GM19328 (cell line): ENCODE results near the gene CPS1.

Experiments used
- ATAC-seq: cut with Tn5 transposase; IDR thresholded peaks from one replicate; pipeline ENCODE4 v1.9.1; 2021; ENCODE audit warnings: mild to moderate bottlenecking, moderate library complexity; ENCODE audit not compliant: unreplicated experiment

CPS1 gene

GRCh38 chr2:210544831-210545230 lies 11.6 kb upstream of the CPS1 start:
- no peak for ATAC-seq

DNA sequence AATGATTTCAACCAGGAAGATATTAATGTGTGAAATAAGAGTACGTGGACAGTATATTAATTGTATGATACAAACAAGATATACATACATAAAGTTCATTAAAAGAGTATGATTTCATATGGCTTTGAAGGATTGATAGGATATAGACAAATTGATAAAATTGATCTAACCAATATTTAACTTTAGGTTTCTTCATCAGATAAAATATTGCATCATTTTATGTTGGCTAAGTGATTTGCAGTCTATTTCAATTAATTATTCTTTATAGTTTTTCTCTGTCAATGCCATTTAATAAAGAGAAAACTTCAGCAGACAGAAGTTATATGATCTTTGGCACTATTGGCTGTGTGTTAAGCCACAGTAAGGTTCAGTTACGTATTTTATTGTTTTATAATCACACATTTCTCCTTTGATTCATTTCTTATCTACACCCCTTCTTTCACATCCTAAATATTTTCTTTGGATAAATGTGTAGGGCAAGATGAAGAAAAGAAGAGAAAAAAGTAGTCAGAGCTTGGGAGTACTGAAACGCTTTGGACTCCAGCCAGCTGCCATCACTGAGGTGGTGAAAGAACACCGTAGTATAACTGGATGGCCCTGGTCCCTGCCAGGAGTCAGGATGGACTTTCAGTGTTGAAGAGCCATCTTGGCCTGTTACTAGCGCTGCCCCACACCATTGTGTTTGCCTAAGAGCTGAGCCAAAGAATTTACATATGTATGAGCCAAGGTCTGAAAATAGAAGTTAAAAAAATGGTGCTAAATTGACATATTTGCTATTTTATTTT lies 9.8 kb upstream of the CPS1 start:
- no peak for ATAC-seq

DNA sequence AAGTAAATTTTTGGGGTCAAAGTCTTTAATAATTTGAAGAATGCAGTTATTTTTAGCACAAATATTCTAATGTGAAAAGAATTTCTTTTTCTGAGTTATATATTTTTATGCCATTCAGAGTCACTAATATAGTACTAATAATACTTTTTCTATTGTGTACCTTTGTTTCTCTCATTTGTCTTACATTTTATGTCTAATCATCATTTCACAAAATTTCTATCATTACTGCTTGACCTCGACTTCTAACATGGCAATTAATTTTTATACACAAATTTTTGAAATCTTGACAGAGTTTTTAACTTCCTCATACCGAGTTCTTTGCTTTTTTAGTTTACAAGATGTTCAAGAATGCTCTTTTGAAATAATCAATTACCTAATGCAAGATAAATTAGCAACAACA lies 8.4 kb upstream of the CPS1 start:
- no peak for ATAC-seq

DNA sequence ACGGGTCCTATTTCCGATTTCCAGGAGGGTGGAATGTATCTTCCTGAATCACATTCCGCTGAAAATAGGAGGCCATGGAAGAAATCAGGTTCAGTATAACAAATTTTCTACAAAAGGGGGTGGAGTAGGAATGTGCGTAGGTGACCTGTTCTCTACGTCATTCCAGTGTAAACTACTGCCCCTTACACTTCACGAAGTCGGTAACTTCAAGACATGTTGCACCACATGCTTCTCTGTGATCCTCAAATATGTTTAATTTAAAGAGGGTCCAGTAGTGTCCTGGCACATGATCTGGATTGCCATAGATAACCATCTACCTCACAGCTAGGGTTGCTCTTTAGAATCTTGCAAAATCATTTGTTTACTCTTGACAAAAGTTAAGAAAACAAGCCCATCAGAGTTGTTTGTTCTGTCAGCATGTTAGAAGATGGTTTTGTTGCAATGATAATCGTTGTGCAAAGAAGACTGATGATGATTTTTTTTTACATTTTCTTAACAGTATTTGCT lies 7.5 kb upstream of the CPS1 start:
- no peak for ATAC-seq

DNA sequence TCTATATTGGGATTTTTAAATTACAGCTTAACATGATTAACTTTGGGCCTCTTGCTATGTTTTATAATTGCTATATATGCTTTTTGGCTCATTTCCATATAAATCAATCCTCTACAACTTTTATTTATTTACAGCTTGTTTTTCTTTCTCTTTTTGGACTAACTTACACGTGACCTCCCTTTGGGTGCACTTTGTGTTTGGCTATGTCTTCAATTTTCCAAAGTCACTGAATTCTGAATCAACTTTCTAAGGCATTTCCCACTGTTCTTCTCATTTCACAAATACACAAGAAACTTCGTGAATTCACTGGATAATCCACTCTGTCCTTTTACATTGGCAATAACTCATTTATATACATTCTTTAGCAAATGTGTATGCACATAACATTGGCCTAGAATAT lies 5.4 kb upstream of the CPS1 start:
- no peak for ATAC-seq

DNA sequence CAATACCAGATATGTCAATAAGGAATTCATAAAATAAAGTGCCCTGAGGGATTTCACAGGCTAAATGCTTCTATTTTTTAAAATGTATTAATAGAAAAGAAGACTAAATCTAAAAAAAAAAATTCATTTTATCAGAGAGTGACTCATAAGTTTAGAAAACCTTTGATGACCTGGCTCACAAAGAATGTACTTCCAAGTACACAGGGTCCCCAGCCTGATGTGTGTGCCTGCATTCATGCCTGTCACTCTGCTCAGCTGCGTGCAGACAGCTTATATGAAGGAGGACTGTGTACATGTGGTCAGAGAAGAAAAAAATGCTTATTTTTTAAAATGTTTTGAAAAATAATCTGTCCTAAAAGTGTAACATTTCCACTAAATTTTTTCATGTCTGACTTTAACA lies 3.0 kb upstream of the CPS1 start:
- ATAC-seq: no peak

GRCh38 chr2:210555555-210555954 lies 844 bp upstream of the CPS1 start:
- no peak for ATAC-seq

DNA sequence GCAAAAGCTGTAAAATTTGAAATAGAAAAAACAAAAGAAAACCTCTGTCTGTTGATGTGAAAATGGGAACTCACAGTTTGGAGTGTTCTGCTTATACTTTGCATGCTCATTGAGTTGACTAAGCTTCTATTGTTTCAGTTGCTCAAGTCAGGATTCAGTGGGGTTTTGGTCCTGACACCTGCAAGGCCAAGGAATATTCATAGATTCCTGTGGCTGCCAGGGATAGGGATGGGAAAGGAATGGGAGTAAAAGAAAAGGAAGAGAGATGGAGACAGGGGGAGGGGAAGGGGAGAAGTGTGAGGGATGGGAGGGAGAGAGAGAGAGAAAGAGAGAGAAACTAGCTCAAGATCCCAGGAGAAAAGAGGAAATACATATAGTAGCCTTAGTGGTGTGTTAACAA lies 1.3 kb downstream of the CPS1 start:
- ATAC-seq: no peak

- no peak for ATAC-seq
Observed at GRCh38 chr2:210558708-210559107, 2.3 kb downstream of the CPS1 start.

DNA sequence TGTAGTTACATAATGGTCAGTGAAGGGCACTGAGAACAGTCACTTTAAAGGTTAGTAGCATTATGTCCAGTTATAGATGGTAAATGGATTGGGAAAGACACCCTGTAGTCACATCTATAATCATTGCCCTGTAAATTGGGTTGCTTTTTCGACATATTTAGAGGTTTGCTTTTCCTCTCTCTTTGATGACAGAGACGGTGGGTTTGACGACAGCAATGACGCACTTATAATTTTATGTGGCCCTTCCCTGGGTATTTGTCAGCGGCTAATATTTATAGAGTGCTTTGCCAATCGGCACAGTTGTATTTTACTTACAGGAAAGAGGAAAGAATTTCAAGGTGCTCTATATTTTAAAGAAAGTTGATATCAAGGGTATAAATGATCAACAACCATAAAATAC lies 2.8 kb downstream of the CPS1 start:
- no peak for ATAC-seq

GRCh38 chr2:210561475-210561874 lies 5.1 kb downstream of the CPS1 start:
- no peak for ATAC-seq

- ATAC-seq: no peak
Observed at GRCh38 chr2:210562091-210562490, 5.7 kb downstream of the CPS1 start.

- ATAC-seq: no peak
Observed at GRCh38 chr2:210562502-210563080, 6.2 kb downstream of the CPS1 start.

DNA sequence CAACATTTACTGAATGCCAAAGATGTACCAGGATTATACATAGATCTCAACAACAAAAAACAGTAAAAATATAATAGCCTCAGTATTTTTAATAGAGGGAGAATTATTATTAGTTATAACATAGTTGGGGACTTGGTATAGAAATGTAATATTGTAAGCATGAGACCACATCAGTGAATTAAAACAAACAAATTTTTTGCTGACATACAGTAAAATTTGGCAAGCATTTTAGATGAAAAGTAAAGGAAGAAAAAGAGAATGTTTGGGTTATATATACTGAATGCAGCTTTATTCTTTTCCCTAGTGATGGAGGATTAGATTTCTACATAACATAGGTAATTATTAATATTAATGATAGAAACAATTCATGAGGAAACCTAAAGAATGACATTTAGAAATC lies 10.9 kb downstream of the CPS1 start:
- ATAC-seq: no peak

- ATAC-seq: no peak
Observed at GRCh38 chr2:210568108-210568507, 11.7 kb downstream of the CPS1 start.

DNA sequence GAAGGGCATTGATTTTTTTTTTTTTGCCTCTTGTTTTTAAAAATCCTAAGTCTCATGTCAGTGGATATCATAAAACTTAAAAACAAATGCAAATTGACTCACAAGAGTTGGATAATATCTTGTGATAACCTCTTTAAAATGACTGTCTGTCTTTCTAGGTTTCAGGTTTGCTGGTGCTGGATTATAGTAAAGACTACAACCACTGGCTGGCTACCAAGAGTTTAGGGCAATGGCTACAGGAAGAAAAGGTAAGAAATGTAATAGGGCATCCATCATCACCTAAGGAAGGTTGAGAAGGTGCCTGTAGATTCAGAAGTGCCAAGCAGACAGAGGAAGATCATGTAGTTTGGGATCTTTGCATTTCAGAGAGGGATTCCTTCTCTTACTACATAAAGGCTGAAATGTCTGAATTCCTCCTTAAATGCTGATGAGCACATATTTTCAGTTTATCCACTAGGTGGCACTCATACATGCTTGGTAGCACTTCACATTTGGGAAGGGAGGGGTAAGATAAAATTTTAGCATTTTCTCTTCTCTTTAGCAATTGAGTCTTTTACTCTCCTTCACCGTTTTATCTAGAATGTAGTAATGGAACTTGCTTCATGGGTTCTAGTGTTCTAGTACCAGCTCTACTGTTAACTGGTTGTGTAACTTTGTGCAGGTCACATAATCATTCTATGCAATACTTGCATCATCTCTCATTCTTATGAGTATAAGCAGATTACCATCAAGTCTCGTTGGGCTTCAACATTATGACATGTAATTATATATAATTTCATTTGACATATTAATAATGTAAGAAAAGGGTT lies 21.1 kb downstream of the CPS1 start:
- peak; percentile 88 for ATAC-seq

DNA sequence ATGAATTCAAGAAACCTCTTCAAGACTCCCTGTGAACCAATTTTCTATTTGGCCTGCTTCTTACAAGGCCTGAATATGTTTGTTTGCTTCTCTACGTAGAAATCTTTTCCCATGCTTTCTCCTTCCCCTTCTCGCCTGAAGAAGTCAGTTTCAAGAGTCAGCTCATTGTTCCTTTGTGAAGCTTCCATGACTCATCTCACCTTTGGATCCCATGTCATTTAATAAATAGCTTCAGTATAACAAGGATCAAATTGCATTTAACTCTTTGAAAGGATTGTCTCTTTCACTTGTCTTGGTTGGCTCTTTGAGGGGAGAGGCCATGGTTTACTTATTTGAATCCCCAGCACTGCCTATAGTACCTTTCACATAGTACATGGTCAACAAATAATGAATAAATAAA lies 28.4 kb downstream of the CPS1 start:
- no peak for ATAC-seq

- ATAC-seq: no peak
Observed at GRCh38 chr2:210586381-210586780, 30.0 kb downstream of the CPS1 start.

- ATAC-seq: no peak
Observed at GRCh38 chr2:210591663-210592062, 35.3 kb downstream of the CPS1 start.

- ATAC-seq: no peak
Observed at GRCh38 chr2:210592726-210593125, 36.3 kb downstream of the CPS1 start.

DNA sequence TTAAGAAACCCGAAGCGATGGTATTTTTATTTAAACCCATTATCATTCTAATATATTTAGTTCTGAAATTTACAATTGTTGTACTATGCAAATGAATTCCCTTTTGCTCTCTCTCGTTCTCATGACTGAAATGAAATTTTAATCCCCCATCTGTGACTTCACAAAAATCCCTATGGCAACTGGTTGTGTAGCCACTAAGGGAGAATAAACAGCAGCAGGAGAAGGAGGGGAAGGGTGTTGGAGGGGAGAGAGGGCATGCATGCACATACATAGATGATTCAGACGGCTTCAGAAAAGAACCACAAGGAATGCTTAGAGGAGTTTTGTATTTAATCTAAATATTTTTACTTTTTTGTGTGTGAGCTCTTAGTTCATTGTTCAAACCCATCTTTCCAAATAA lies 36.8 kb downstream of the CPS1 start:
- ATAC-seq: no peak

- ATAC-seq: no peak
Observed at GRCh38 chr2:210598219-210598618, 41.8 kb downstream of the CPS1 start.
